ENCODE data around the gene MARK3. TPM values are rescaled to one million over a fixed set of nuclear protein-coding genes. Genes with fewer than 3 reads are reported as not detected.

The MARK3 gene
- total and polyA plus RNA-seq, 10 of the 15 experiments (the other 5 are each of a cell fraction or from before 2014, with no cell fraction given), result 10.7 to 75.1 (median 41.4) TPM

DNA sequence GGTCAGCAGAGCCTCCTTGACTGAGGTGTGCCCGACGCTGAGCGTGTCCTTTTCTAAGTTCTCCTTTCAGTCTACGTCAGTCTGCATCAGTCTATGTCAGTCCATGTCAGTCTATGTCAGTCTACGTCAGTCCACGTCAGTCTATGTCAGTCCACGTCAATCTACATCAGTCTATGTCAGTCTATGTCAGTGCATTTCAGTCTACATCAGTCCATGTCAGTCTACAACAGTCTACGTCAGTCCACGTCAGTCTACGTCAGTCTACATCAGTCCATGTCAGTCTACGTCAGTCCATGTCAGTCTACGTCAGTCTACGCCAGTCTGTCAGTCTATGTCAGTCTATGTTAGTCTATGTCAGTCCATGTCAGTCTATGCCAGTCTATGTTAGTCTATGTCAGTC, 35.2 kb upstream of the MARK3 start:
- intact Hi-C loops (cut with micrococcal nuclease; ENCODE audit: unreplicated experiment) (no loop called here), in situ Hi-C loops (cut with MboI) (no loop called here)
- ChIA-PET POLR2A (no interaction called here), RAD21 (ENCODE audit: unreplicated experiment) (no interaction called here), SMC1A (ENCODE audit: uncharacterized antibody, unreplicated experiment) (no interaction called here), CTCF (no interaction called here)
- H3K4me2 ChIP-seq (ENCODE audit: control insufficient read depth, insufficient read depth), result no peak overlapping the region
- no peaks in the 10 kb centered on the region for H3K27me3 ChIP-seq (replicated peaks in 1 of 2; ENCODE audit: control insufficient read depth in 2 of 2, insufficient read depth in 2 of 2, low read length in 1 of 2)
- ATAC-seq (no peak), DNase-seq (ENCODE audit: low read depth, low spot score) (no peak), FAIRE-seq (no peak)
- H3K9me3 ChIP-seq (replicated peaks; ENCODE audit: control insufficient read depth, insufficient read depth, low read length), result no peaks in the 10 kb centered on the region
- TF ChIP-seq TCF12 (IDR thresholded peaks at IDR 0.05; ENCODE audit: low read depth, low read length) (no peak), EZH2 (IDR thresholded peaks at IDR 0.05; ENCODE audit: borderline replicate concordance, control insufficient read depth, low read depth, low read length) (no peak), BCL11A (IDR thresholded peaks at IDR 0.05; ENCODE audit: low read depth, low read length) (no peak), BMI1 (IDR thresholded peaks at IDR 0.05; ENCODE audit: borderline replicate concordance) (no peak), STAT1 (conservative IDR thresholded peaks at IDR 0.05) (no peak)
- no peaks in the 10 kb centered on the region for H4K20me1 ChIP-seq (ENCODE audit: control insufficient read depth, insufficient read depth)
- H3K4me3 ChIP-seq, result no peak overlapping the region
- no TSS peak for BruUV-seq (replicated peaks)
- H3K4me1 ChIP-seq (ENCODE audit: control insufficient read depth, insufficient read depth, low read length), result no peaks in the 10 kb centered on the region
- H3K79me2 ChIP-seq (ENCODE audit: control insufficient read depth, insufficient read depth, low read length), result no peaks in the 10 kb centered on the region
- no peak overlapping the region for H3K9ac ChIP-seq (ENCODE audit: control insufficient read depth, insufficient read depth, low read length)
- no peak overlapping the region for H2AFZ ChIP-seq (ENCODE audit: control insufficient read depth, low read depth, low read length)
- 71% methylated on average over 13 of the region's 13 CpGs for WGBS (ENCODE audit: insufficient coverage, insufficient replicate concordance, low lambda C conversion rate, missing lambda C conversion rate)
- no peak overlapping the region for H3K27ac ChIP-seq (ENCODE audit: control insufficient read depth, insufficient read depth)
- no peaks in the 10 kb centered on the region for H3K36me3 ChIP-seq (ENCODE audit: control insufficient read depth in 2 of 2, insufficient read depth in 2 of 2, low read length in 1 of 2)

DNA sequence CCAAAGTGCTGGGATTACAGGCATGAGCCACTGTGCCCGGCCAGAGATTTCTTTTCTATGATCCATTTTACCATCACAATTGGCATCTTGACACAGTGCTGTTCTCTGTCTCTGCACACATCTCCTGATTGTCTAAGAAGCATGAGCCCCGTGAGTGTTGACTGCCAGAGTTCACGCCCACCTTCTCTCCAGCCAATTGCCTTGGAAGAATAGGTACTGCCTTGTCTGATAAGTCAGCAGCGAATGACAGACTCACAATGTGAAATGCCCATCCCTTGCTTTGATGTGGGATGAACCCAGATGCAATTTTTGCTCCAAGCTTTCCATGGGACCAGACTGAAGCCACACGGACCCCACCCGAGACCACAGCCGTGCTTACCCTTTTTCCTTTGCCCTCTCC, 31.9 kb upstream of the MARK3 start:
- ATAC-seq (no peak), FAIRE-seq (no peak), DNase-seq (ENCODE audit: low read depth, low spot score) (no peak)
- Histone ChIP-seq H3K27me3 (replicated peaks in 1 of 2; ENCODE audit: control insufficient read depth in 2 of 2, insufficient read depth in 2 of 2, low read length in 1 of 2) (no peaks in the 10 kb centered on the region), H3K9ac (ENCODE audit: control insufficient read depth, insufficient read depth, low read length) (no peak overlapping the region), H3K9me3 (replicated peaks; ENCODE audit: control insufficient read depth, insufficient read depth, low read length) (no peaks in the 10 kb centered on the region), H3K36me3 (ENCODE audit: control insufficient read depth in 2 of 2, insufficient read depth in 2 of 2, low read length in 1 of 2) (no peaks in the 10 kb centered on the region), H3K27ac (ENCODE audit: control insufficient read depth, insufficient read depth) (no peak overlapping the region), H4K20me1 (ENCODE audit: control insufficient read depth, insufficient read depth) (no peaks in the 10 kb centered on the region), H3K4me3 (no peak overlapping the region), H3K4me1 (ENCODE audit: control insufficient read depth, insufficient read depth, low read length) (no peaks in the 10 kb centered on the region), H2AFZ (ENCODE audit: control insufficient read depth, low read depth, low read length) (no peak overlapping the region), H3K79me2 (ENCODE audit: control insufficient read depth, insufficient read depth, low read length) (no peaks in the 10 kb centered on the region), H3K4me2 (ENCODE audit: control insufficient read depth, insufficient read depth) (no peak overlapping the region)
- POLR2A ChIA-PET, result no interaction called here
- SMC1A ChIA-PET (ENCODE audit: uncharacterized antibody, unreplicated experiment), result no interaction called here
- intact Hi-C loops (cut with micrococcal nuclease; ENCODE audit: unreplicated experiment), result no loop called here
- 70% methylated on average over 7 of the region's 7 CpGs for WGBS (ENCODE audit: insufficient coverage, insufficient replicate concordance, low lambda C conversion rate, missing lambda C conversion rate)
- CTCF ChIA-PET, result interaction anchor here (0.6 to 1.8 kb wide), 2 partner anchors 10 to 24 kb away, joined by 4 to 5 read pairs; no protein-coding TSS in a partner anchor
- RAD21 ChIA-PET (ENCODE audit: unreplicated experiment), result no interaction called here
- BruUV-seq (replicated peaks), result no TSS peak
- in situ Hi-C loops (cut with MboI), result no loop called here
- TF ChIP-seq SUPT20H (IDR thresholded peaks at IDR 0.05; ENCODE audit: borderline replicate concordance, control insufficient read depth, low read depth, low read length) (no peak), BMI1 (IDR thresholded peaks at IDR 0.05; ENCODE audit: borderline replicate concordance) (no peak), NRF1 (conservative IDR thresholded peaks at IDR 0.05; ENCODE audit: low read depth, low read length) (no peak), MEF2A (IDR thresholded peaks at IDR 0.05; ENCODE audit: insufficient read depth, low read depth, low read length) (no peak), TARDBP (IDR thresholded peaks at IDR 0.05; ENCODE audit: borderline replicate concordance) (no peak), ETV6 (conservative IDR thresholded peaks at IDR 0.05 in 1 of 2, IDR thresholded peaks at IDR 0.05 in 1 of 2; ENCODE audit: borderline replicate concordance in 1 of 2, low read depth in 1 of 2) (no peak), DPF2 (IDR thresholded peaks at IDR 0.05) (no peak), GATAD2B (conservative IDR thresholded peaks at IDR 0.05; ENCODE audit: low read depth) (no peak), CHD1 (IDR thresholded peaks at IDR 0.05; ENCODE audit: low read depth, low read length) (no peak), CHD4 (IDR thresholded peaks at IDR 0.05) (no peak), WRNIP1 (IDR thresholded peaks at IDR 0.05; ENCODE audit: borderline replicate concordance, low read depth, low read length) (no peak)
- TF ChIP-seq, protein P1, sequence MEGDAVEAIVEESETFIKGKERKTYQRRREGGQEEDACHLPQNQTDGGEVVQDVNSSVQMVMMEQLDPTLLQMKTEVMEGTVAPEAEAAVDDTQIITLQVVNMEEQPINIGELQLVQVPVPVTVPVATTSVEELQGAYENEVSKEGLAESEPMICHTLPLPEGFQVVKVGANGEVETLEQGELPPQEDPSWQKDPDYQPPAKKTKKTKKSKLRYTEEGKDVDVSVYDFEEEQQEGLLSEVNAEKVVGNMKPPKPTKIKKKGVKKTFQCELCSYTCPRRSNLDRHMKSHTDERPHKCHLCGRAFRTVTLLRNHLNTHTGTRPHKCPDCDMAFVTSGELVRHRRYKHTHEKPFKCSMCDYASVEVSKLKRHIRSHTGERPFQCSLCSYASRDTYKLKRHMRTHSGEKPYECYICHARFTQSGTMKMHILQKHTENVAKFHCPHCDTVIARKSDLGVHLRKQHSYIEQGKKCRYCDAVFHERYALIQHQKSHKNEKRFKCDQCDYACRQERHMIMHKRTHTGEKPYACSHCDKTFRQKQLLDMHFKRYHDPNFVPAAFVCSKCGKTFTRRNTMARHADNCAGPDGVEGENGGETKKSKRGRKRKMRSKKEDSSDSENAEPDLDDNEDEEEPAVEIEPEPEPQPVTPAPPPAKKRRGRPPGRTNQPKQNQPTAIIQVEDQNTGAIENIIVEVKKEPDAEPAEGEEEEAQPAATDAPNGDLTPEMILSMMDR (IDR thresholded peaks at IDR 0.05 in 2 of 3, conservative IDR thresholded peaks at IDR 0.05 in 1 of 3; ENCODE audit: control insufficient read depth in 2 of 3, extremely low read depth in 1 of 3, insufficient read depth in 1 of 3, low read depth in 3 of 3, low read length in 3 of 3), result no peak
- TF ChIP-seq, protein P2, sequence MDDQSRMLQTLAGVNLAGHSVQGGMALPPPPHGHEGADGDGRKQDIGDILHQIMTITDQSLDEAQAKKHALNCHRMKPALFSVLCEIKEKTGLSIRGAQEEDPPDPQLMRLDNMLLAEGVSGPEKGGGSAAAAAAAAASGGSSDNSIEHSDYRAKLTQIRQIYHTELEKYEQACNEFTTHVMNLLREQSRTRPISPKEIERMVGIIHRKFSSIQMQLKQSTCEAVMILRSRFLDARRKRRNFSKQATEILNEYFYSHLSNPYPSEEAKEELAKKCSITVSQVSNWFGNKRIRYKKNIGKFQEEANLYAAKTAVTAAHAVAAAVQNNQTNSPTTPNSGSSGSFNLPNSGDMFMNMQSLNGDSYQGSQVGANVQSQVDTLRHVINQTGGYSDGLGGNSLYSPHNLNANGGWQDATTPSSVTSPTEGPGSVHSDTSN (IDR thresholded peaks at IDR 0.05; ENCODE audit: insufficient replicate concordance, low read depth, low read length), result no peak

Data from GM12878 (cell line).